Measurements from ENCODE around the gene APOA1.

- TF ChIP-seq ZNF23 (tag by site-specific recombination; IDR thresholded peaks at IDR 0.05; ENCODE audit: borderline replicate concordance), result no peak
- no peak for TF ChIP-seq SCRT1 (tag by site-specific recombination; IDR thresholded peaks at IDR 0.05; ENCODE audit: borderline replicate concordance)
- no peak for TF ChIP-seq ZNF24 (tag by site-specific recombination; IDR thresholded peaks at IDR 0.05)
- TF ChIP-seq CTCF (tag by site-specific recombination; IDR thresholded peaks at IDR 0.05), result no peak
- no peak for TF ChIP-seq SP2 (tag by site-specific recombination; IDR thresholded peaks at IDR 0.05)
- TF ChIP-seq ZNF677 (tag by site-specific recombination; IDR thresholded peaks at IDR 0.05), result no peak
- no peak for TF ChIP-seq ZFP3 (tag by site-specific recombination; IDR thresholded peaks at IDR 0.05; ENCODE audit: low read depth)
- TF ChIP-seq, protein P1, sequence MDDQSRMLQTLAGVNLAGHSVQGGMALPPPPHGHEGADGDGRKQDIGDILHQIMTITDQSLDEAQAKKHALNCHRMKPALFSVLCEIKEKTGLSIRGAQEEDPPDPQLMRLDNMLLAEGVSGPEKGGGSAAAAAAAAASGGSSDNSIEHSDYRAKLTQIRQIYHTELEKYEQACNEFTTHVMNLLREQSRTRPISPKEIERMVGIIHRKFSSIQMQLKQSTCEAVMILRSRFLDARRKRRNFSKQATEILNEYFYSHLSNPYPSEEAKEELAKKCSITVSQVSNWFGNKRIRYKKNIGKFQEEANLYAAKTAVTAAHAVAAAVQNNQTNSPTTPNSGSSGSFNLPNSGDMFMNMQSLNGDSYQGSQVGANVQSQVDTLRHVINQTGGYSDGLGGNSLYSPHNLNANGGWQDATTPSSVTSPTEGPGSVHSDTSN (CRISPR knock-in tag; IDR thresholded peaks at IDR 0.05), result no peak
- TF ChIP-seq ZNF513 (tag by site-specific recombination; IDR thresholded peaks at IDR 0.05), result no peak
- no peak for TF ChIP-seq KLF16 (tag by site-specific recombination; IDR thresholded peaks at IDR 0.05)
- no peak for TF ChIP-seq SP7 (tag by site-specific recombination; IDR thresholded peaks at IDR 0.05)
- no peak for TF ChIP-seq ZNF175 (tag by site-specific recombination; IDR thresholded peaks at IDR 0.05)
- TF ChIP-seq GFI1B (tag by site-specific recombination; IDR thresholded peaks at IDR 0.05), result no peak
- no peak for TF ChIP-seq YY1 (tag by site-specific recombination; IDR thresholded peaks at IDR 0.05)
These were observed 48.9 kb downstream of the APOA1 start for GRCh38 chr11:116788534-116788933.
